Brain microvascular endothelial cell (primary cell): ENCODE data around the gene RALGAPA1.

Experiments used
- DNase-seq: peaks from one replicate; pipeline ENCODE4 v3.0.0-alpha.2; 2020
- H3K27ac ChIP-seq: fragments of 250-450 bp; sonication (Bioruptor Pico); 2 replicates; pipeline ENCODE4 v1.5.1; 2020; ENCODE audit warnings: mild to moderate bottlenecking, moderate library complexity
- H3K27me3 ChIP-seq: fragments of 250-450 bp; sonication (Bioruptor Pico); replicated peaks from 2 replicates; pipeline ENCODE4 v1.5.1; 2020; ENCODE audit warnings: mild to moderate bottlenecking
- H3K36me3 ChIP-seq: fragments of 250-450 bp; sonication (Bioruptor Pico); replicated peaks from 2 replicates; pipeline ENCODE4 v1.5.1; 2020; ENCODE audit warnings: mild to moderate bottlenecking
- H3K4me3 ChIP-seq: 2 replicates; pipeline ENCODE4 v1.5.1; 2011; ENCODE audit warnings: low read depth, mild to moderate bottlenecking, control low read depth, low read length, moderate library complexity
- CTCF ChIP-seq: IDR thresholded peaks from 2 replicates; pipeline ENCODE4 v1.5.1; 2011; ENCODE audit warnings: low read depth, mild to moderate bottlenecking, moderate library complexity, low read length, control low read depth, inconsistent platforms; ENCODE audit errors: missing control alignments
- in situ Hi-C: cut with HindIII; loops from 2 replicates; pipeline ENCODE4 v1.10.0; 2017; ENCODE audit warnings: low sequenced_read_pairs, low pct_ligation_motif_present

RALGAPA1 gene

GRCh38 chr14:35822501-35822900 is 13.4 kb upstream of the RALGAPA1 start:
- H3K27me3 ChIP-seq: no peaks in the 10 kb centered on the region
- H3K36me3 ChIP-seq: no peaks in the 10 kb centered on the region
- DNase-seq: no peak
- TF ChIP-seq CTCF: no peak
- H3K27ac ChIP-seq: no peak overlapping the region
- no peak overlapping the region for H3K4me3 ChIP-seq
- in situ Hi-C loops: no loop called here

GRCh38 chr14:35821564-35822411 is 12.7 kb upstream of the RALGAPA1 start:
- H3K4me3 ChIP-seq: no peak overlapping the region
- peak; percentile 34 for DNase-seq
- in situ Hi-C loops: no loop called here
- no peaks in the 10 kb centered on the region for H3K36me3 ChIP-seq
- H3K27ac ChIP-seq: no peak overlapping the region
- H3K27me3 ChIP-seq: no peaks in the 10 kb centered on the region
- peak; percentile 91 for TF ChIP-seq CTCF

- no peak overlapping the region for H3K27ac ChIP-seq
- no peaks in the 10 kb centered on the region for H3K36me3 ChIP-seq
- DNase-seq: no peak
- no peak overlapping the region for H3K4me3 ChIP-seq
- in situ Hi-C loops: no loop called here
- no peak for TF ChIP-seq CTCF
- no peaks in the 10 kb centered on the region for H3K27me3 ChIP-seq
These were observed 10.8 kb upstream of the RALGAPA1 start for GRCh38 chr14:35819591-35820540.

- H3K4me3 ChIP-seq: no peak overlapping the region
- H3K27ac ChIP-seq: no peak overlapping the region
- no peaks in the 10 kb centered on the region for H3K27me3 ChIP-seq
- peak; percentile 63 for TF ChIP-seq CTCF
- H3K36me3 ChIP-seq: no peaks in the 10 kb centered on the region
- peak; percentile 56 for DNase-seq
- in situ Hi-C loops: no loop called here
These were observed 9.4 kb upstream of the RALGAPA1 start for GRCh38 chr14:35818346-35819115.

- TF ChIP-seq CTCF: peak; percentile 92
- no peak overlapping the region for H3K4me3 ChIP-seq
These were observed 5.4 kb upstream of the RALGAPA1 start for GRCh38 chr14:35814371-35815005.

More at GRCh38 chr14:35814371-35815005, 5.4 kb upstream of the RALGAPA1 start:
- no peaks in the 10 kb centered on the region for H3K27me3 ChIP-seq
- DNase-seq: peak; percentile 48
- no peaks in the 10 kb centered on the region for H3K36me3 ChIP-seq
- no peak overlapping the region for H3K27ac ChIP-seq
- in situ Hi-C loops: no loop called here
